Kidney tubule cell (primary cell): ENCODE measurements around the gene SIL1.
"Not testable (repeated sequence)": the region's sequence is repeated elsewhere in the genome, so short reads cannot be mapped to it uniquely, and the experiment has no call there.

ENCODE experiments used
- DNase-seq: peaks from one replicate; pipeline ENCODE4 v3.0.0-alpha.2; 2018; ENCODE audit warnings: low spot score

The SIL1 gene

GRCh38 chr5:139174382-139174781 lies 23.8 kb downstream of the SIL1 start:
- DNase-seq = not testable (repeated sequence)

GRCh38 chr5:139171779-139172404 lies 26.3 kb downstream of the SIL1 start:
- DNase-seq = no peak

GRCh38 chr5:139167952-139168720 lies 30.0 kb downstream of the SIL1 start:
- DNase-seq = no peak

GRCh38 chr5:139167533-139167932 lies 30.6 kb downstream of the SIL1 start:
- DNase-seq = no peak

GRCh38 chr5:139167063-139167462 lies 31.1 kb downstream of the SIL1 start:
- DNase-seq = no peak

GRCh38 chr5:139164897-139165296 lies 33.3 kb downstream of the SIL1 start:
- DNase-seq = not testable (repeated sequence)

- DNase-seq = no peak
Measured at GRCh38 chr5:139164020-139164419, 34.1 kb downstream of the SIL1 start.

- no peak for DNase-seq
Measured at GRCh38 chr5:139162448-139162847, 35.7 kb downstream of the SIL1 start.

GRCh38 chr5:139158791-139159190 lies 39.4 kb downstream of the SIL1 start:
- DNase-seq = no peak

- no peak for DNase-seq
Measured at GRCh38 chr5:139157556-139157955, 40.6 kb downstream of the SIL1 start.

GRCh38 chr5:139156814-139157213 lies 41.4 kb downstream of the SIL1 start:
- no peak for DNase-seq

- DNase-seq = no peak
Measured at GRCh38 chr5:139155333-139155732, 42.8 kb downstream of the SIL1 start.

GRCh38 chr5:139151902-139152301 lies 46.3 kb downstream of the SIL1 start:
- DNase-seq = no peak

- DNase-seq = no peak
Measured at GRCh38 chr5:139150367-139150999, 47.7 kb downstream of the SIL1 start.

GRCh38 chr5:139149477-139150199 lies 48.5 kb downstream of the SIL1 start:
- DNase-seq = no peak

GRCh38 chr5:139148986-139149385 lies 49.2 kb downstream of the SIL1 start:
- no peak for DNase-seq

- no peak for DNase-seq
Measured at GRCh38 chr5:139148306-139148705, 49.9 kb downstream of the SIL1 start.

- peak; percentile 34 for DNase-seq
Measured at GRCh38 chr5:139147483-139148087, 50.6 kb downstream of the SIL1 start.

- DNase-seq = no peak
Measured at GRCh38 chr5:139146809-139147482, 51.2 kb downstream of the SIL1 start.

- peak; percentile 39 for DNase-seq
Measured at GRCh38 chr5:139141446-139142204, 56.5 kb downstream of the SIL1 start.

GRCh38 chr5:139140591-139141071 lies 57.5 kb downstream of the SIL1 start:
- no peak for DNase-seq
